Peyer's patch (tissue), 4 donors: Measurements from ENCODE around the gene PDZD4. TPM values are rescaled to one million over a fixed set of nuclear protein-coding genes. Genes with fewer than 3 reads are reported as not detected.

Experiments
- DNase-seq, 3 donors: peaks; one replicate each; pipeline ENCODE4 v3.0.0-alpha.2; 2017 to 2019
- H3K27ac ChIP-seq, 4 donors: fragments of 200-600 bp; sonication (generic); one replicate each; pipeline ENCODE4 v1.5.1; 2016 to 2019
- H3K27me3 ChIP-seq, 2 donors: fragments of 200-600 bp; sonication (generic); one replicate each; pipeline ENCODE4 v1.5.1; 2019
- H3K36me3 ChIP-seq, 3 donors: fragments of 200-600 bp; sonication (generic); one replicate each; pipeline ENCODE4 v1.5.1; 2016 to 2019
- H3K4me1 ChIP-seq, 4 donors: fragments of 200-600 bp; sonication (generic); one replicate each; pipeline ENCODE4 v1.5.1; 2016 to 2019
- H3K4me3 ChIP-seq, 4 donors: fragments of 200-600 bp; sonication (generic); 1 replicate in 3 of 4; 2 replicates in 1 of 4; pipeline ENCODE4 v1.5.1; 2016 to 2019; ENCODE audit warnings: mild to moderate bottlenecking in 1 of 4
- H3K9me3 ChIP-seq, 4 donors: fragments of 200-600 bp; sonication (generic); one replicate each; pipeline ENCODE4 v1.5.1; 2016 to 2019; ENCODE audit warnings: mild to moderate bottlenecking in 1 of 4
- POLR2A ChIP-seq, 2 donors: fragments of 450-650 bp; IDR thresholded peaks; one replicate each; pipeline ENCODE4 v1.5.1; 2017; ENCODE audit warnings: antibody characterized with exemption in 2 of 2, mild to moderate bottlenecking in 2 of 2, moderate library complexity in 2 of 2
- total RNA-seq, 4 donors: library from RNA; depleted of rRNA; stranded (reverse); fragments of >200 nt; gene quantifications; one replicate each; pipeline ENCODE4 v1.1.0, GENCODE V29; 2016
- TF ChIP-seq, protein P1 (sequence below), 6 experiments: fragments of 450-650 bp in 4 of 6; fragments of 200-600 bp in 2 of 6; sonication (generic) in 1 of 6; IDR thresholded peaks; one replicate each; pipeline ENCODE4 v1.5.1; 2017 to 2019; ENCODE audit warnings: antibody characterized with exemption in 6 of 6, mild to moderate bottlenecking in 3 of 6, moderate library complexity in 1 of 6

The PDZD4 gene
- total RNA-seq, 4 donors from 2014 or later = 1.2 to 8.3 (median 2.4) TPM

GRCh38 chrX:153832728-153833127 lies 2.4 kb upstream of the PDZD4 start:
- H3K4me1 ChIP-seq = peaks cover 0 to 8% (median 2%) of the 10 kb centered on the region in 4 donors
- TF ChIP-seq, protein P1, sequence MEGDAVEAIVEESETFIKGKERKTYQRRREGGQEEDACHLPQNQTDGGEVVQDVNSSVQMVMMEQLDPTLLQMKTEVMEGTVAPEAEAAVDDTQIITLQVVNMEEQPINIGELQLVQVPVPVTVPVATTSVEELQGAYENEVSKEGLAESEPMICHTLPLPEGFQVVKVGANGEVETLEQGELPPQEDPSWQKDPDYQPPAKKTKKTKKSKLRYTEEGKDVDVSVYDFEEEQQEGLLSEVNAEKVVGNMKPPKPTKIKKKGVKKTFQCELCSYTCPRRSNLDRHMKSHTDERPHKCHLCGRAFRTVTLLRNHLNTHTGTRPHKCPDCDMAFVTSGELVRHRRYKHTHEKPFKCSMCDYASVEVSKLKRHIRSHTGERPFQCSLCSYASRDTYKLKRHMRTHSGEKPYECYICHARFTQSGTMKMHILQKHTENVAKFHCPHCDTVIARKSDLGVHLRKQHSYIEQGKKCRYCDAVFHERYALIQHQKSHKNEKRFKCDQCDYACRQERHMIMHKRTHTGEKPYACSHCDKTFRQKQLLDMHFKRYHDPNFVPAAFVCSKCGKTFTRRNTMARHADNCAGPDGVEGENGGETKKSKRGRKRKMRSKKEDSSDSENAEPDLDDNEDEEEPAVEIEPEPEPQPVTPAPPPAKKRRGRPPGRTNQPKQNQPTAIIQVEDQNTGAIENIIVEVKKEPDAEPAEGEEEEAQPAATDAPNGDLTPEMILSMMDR (IDR thresholded peaks at IDR 0.05) = no peak
- no peak for TF ChIP-seq POLR2A (IDR thresholded peaks at IDR 0.05)
- H3K4me3 ChIP-seq = no peak overlapping the region
- no peak overlapping the region for H3K27ac ChIP-seq
- peaks cover 0 to 4% (median 0%) of the 10 kb centered on the region in 4 donors for H3K9me3 ChIP-seq
- no peaks in the 10 kb centered on the region for H3K27me3 ChIP-seq
- no peaks in the 10 kb centered on the region for H3K36me3 ChIP-seq
- no peak for DNase-seq

DNA sequence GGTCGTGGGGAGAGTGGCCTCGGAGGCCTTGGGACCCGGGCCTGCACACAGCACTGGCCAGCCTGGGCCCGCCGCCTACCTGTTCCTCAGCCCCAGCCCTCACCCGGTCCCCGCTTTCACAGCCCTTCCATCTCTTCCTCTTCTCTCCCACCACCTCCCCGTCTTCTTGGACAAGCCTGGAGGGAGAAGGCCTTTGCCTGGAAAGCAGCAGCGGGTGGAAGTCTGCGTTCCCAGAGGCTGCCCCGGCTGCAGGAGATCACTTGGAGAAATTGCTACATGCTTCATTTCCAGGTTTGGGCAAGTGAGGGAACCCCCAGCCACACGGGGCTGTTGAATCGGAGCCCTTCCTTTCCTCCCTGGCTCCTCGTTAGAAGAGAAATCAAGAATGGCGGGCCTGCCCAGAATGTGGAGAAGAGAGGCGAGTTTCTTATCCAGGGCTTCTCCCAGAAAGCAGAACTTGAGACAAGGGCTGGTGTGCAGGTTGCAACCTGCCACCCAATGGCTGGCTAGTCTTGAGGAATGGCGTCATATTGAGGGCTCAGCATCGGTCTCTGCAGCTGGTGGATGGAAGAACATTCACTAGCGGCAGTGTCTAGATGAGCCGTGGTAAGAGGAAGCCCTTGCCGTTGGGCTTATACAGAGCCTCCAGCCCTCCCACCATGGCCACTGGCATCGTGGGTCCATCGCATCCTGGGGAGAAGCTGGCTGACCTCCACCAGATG lies 1.2 kb upstream of the PDZD4 start:
- no peak overlapping the region for H3K4me3 ChIP-seq
- DNase-seq = no peak
- TF ChIP-seq POLR2A (IDR thresholded peaks at IDR 0.05) = no peak
- TF ChIP-seq, protein P1 (IDR thresholded peaks at IDR 0.05) = no peak
- H3K27me3 ChIP-seq = no peaks in the 10 kb centered on the region
- H3K36me3 ChIP-seq = no peaks in the 10 kb centered on the region
- H3K9me3 ChIP-seq = peaks cover 0 to 4% (median 0%) of the 10 kb centered on the region in 4 donors
- no peak overlapping the region for H3K27ac ChIP-seq
- H3K4me1 ChIP-seq = peaks cover 0 to 8% (median 2%) of the 10 kb centered on the region in 4 donors

DNA sequence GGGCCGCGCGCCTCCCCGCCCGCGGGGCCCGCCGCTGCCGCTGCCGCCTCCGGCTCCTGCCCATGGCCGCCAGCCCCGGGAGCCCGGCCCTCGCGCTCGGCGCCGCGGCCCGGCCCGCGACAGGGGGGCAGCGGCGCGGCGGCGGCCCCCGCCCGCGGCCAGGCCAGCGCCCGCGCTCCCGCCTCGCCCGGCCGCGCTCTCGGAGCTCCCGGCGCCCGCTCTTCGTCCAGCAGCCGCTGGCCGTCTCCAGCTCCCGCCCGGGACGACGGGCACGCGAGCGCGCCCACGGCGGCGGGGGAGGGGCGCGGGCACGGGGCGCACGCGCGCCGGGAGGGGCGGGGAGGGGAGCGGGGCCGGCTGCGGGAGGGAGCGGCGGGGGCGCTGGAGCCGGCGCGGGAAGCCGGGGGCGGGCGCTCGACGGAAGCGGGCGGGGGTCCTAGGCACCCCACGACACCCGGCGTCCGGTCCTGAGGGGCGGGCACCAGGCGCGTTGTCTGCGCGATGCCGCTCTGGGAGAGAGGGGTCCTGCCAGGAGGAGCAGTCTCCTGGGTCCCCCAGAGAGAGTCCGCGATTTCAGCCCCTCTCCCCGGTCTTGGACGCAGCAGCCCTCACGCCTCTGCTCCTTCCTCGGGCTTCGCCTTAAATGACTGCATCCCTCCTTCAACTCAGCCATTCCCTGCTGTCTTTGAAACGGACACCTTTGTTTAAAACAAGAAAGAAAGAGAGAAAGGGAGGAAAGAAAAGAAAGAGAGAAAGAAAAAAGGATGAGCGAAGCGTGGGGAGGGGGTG lies 490 bp upstream of the PDZD4 start:
- Histone ChIP-seq H3K4me3 (peak overlapping the region in 1 of 4 donors; percentile 45), H3K27me3 (no peaks in the 10 kb centered on the region), H3K27ac (no peak overlapping the region), H3K36me3 (no peaks in the 10 kb centered on the region), H3K4me1 (peaks cover 0 to 8% (median 2%) of the 10 kb centered on the region in 4 donors), H3K9me3 (peaks cover 0 to 4% (median 0%) of the 10 kb centered on the region in 4 donors)
- no peak for DNase-seq
- TF ChIP-seq, protein P1 (IDR thresholded peaks at IDR 0.05) = no peak
- TF ChIP-seq POLR2A (IDR thresholded peaks at IDR 0.05) = no peak

- no peak overlapping the region for H3K27ac ChIP-seq
- DNase-seq = no peak
- H3K27me3 ChIP-seq = no peaks in the 10 kb centered on the region
- peaks cover 0 to 8% (median 2%) of the 10 kb centered on the region in 4 donors for H3K4me1 ChIP-seq
- H3K9me3 ChIP-seq = peaks cover 0 to 4% (median 0%) of the 10 kb centered on the region in 4 donors
- TF ChIP-seq, protein P1 (IDR thresholded peaks at IDR 0.05) = no peak
- no peak for TF ChIP-seq POLR2A (IDR thresholded peaks at IDR 0.05)
- no peaks in the 10 kb centered on the region for H3K36me3 ChIP-seq
- H3K4me3 ChIP-seq = peak overlapping the region; percentile 24 to 51 (median 46)
These were observed 870 bp downstream of the PDZD4 start for GRCh38 chrX:153829549-153829798.

DNA sequence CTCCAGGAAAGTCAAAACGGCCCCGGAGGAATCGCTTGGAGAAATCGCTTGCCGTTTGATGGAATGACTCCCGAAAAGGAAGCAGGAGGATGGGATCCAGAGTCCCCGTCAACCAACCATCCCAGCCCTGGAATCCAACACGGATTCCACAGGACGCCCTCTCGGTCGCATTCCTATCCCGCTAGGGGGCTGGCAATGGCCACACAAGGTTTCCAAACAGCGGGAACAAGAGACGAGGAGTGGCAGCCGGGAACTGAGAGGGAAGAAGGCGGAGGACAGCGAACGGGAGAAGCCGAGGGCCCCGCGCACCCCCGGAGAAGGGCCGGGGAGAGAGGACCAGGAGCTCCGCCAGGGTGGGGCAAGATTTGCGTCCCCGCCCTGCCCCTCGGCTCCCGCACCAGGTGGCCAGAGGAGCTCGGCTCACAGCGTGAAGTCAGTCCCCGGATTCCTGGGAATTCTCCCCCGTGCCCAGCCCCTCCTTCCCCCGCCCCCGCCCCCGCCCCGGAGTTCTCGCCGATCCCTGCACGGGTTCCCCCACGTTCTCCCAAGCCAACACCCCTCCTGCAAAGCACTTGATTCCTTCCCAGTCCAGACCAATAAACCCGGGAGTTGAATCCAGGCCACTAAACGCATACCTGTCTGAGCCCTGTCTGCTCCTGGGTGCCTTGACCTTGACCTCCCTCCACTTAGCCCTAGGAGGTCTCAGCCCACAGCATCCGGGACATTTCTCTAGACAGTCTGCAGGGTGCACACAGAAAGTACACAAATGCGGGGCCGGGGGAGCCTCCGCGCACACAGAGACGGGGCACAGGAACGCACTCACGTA lies 1.4 kb downstream of the PDZD4 start:
- no peaks in the 10 kb centered on the region for H3K27me3 ChIP-seq
- H3K36me3 ChIP-seq = no peaks in the 10 kb centered on the region
- no peak for TF ChIP-seq POLR2A (IDR thresholded peaks at IDR 0.05)
- TF ChIP-seq, protein P1 (IDR thresholded peaks at IDR 0.05) = no peak
- H3K4me3 ChIP-seq = peak overlapping the region; percentile 24 to 51 (median 46)
- H3K9me3 ChIP-seq = peaks cover 0 to 4% (median 0%) of the 10 kb centered on the region in 4 donors
- no peak overlapping the region for H3K27ac ChIP-seq
- no peak for DNase-seq
- H3K4me1 ChIP-seq = peaks cover 0 to 8% (median 2%) of the 10 kb centered on the region in 4 donors
